Mucosa of gallbladder (tissue), 1 donor: ENCODE measurements around the gene P2RX7. TPM values are rescaled to one million over a fixed set of nuclear protein-coding genes. Genes with fewer than 3 reads are reported as not detected.

Experiments used
- DNase-seq: peaks from one replicate; pipeline ENCODE4 v3.0.0-alpha.2; 2020; ENCODE audit warnings: low spot score
- total RNA-seq: library from RNA; stranded (reverse); gene quantifications from one replicate; pipeline ENCODE4 v1.2.1, GENCODE V29; 2021
- donor health status: DM: no; HTN: no; CAD: no.

P2RX7 gene
- total RNA-seq, 1 donor from 2014 or later = 7.7 TPM

GRCh38 chr12:121110211-121110940, 22.3 kb upstream of the P2RX7 start:
- peak; percentile 81 for DNase-seq

- DNase-seq = no peak
These were observed 21.0 kb upstream of the P2RX7 start for GRCh38 chr12:121111684-121112083.

GRCh38 chr12:121112496-121112895, 20.2 kb upstream of the P2RX7 start:
- no peak for DNase-seq

GRCh38 chr12:121113057-121113456, 19.6 kb upstream of the P2RX7 start:
- DNase-seq = no peak

- DNase-seq = no peak
These were observed 18.5 kb upstream of the P2RX7 start for GRCh38 chr12:121114019-121114639.

- DNase-seq = no peak
These were observed 17.9 kb upstream of the P2RX7 start for GRCh38 chr12:121114806-121115205.

GRCh38 chr12:121115530-121115929, 17.1 kb upstream of the P2RX7 start:
- no peak for DNase-seq

GRCh38 chr12:121116318-121117225, 16.1 kb upstream of the P2RX7 start:
- DNase-seq = no peak

GRCh38 chr12:121117226-121117777, 15.4 kb upstream of the P2RX7 start:
- no peak for DNase-seq

- DNase-seq = no peak
These were observed 12.4 kb upstream of the P2RX7 start for GRCh38 chr12:121120323-121120722.

- DNase-seq = no peak
These were observed 11.5 kb upstream of the P2RX7 start for GRCh38 chr12:121120989-121121755.

GRCh38 chr12:121121805-121122204, 10.9 kb upstream of the P2RX7 start:
- DNase-seq = no peak

GRCh38 chr12:121123488-121123887, 9.2 kb upstream of the P2RX7 start:
- DNase-seq = no peak

- peak; percentile 60 for DNase-seq
These were observed 8.1 kb upstream of the P2RX7 start for GRCh38 chr12:121124402-121125109.

- DNase-seq = no peak
These were observed 5.2 kb upstream of the P2RX7 start for GRCh38 chr12:121127501-121127900.

- peak; percentile 86 for DNase-seq
These were observed 3.5 kb upstream of the P2RX7 start for GRCh38 chr12:121128908-121129810.

- DNase-seq = no peak
These were observed 2.9 kb upstream of the P2RX7 start for GRCh38 chr12:121129811-121130147.

- no peak for DNase-seq
These were observed 1.8 kb upstream of the P2RX7 start for GRCh38 chr12:121130866-121131373.

GRCh38 chr12:121131941-121132341, 735 bp upstream of the P2RX7 start:
- DNase-seq = no peak

- no peak for DNase-seq
These were observed 1.2 kb downstream of the P2RX7 start for GRCh38 chr12:121133838-121134237.
